Naive B cell (primary cell): ENCODE measurements around the gene DISC1. TPM values are rescaled to one million over a fixed set of nuclear protein-coding genes. Genes with fewer than 3 reads are reported as not detected.

Source experiments
- ATAC-seq, 2 donors: fragments of 150-1000 bp; cut with Tn5 transposase; 2 replicates each; pipeline ENCODE4 v1.10.0; 2021; ENCODE audit warnings: low read depth in 2 of 2, mild to moderate bottlenecking in 2 of 2, moderate library complexity in 2 of 2
- DNase-seq: peaks from one replicate; pipeline ENCODE4 v3.0.0; 2022
- H3K27ac Mint-ChIP-seq, 6 donors: one replicate each; pipeline ENCODE4 v1.8.0; 2020 to 2022; ENCODE audit warnings: mild to moderate bottlenecking in 6 of 6, mixed read lengths in 6 of 6, moderate library complexity in 5 of 6, inconsistent platforms in 2 of 6
- H3K27me3 Mint-ChIP-seq, 3 donors: one replicate each; pipeline ENCODE4 v1.8.0; 2021 to 2022; ENCODE audit warnings: mixed read lengths in 3 of 3, mild to moderate bottlenecking in 1 of 3
- H3K36me3 Mint-ChIP-seq, 2 donors: one replicate each; pipeline ENCODE4 v1.8.0; 2020 to 2022; ENCODE audit warnings: mixed read lengths in 2 of 2, inconsistent platforms in 1 of 2, mild to moderate bottlenecking in 1 of 2
- H3K4me1 Mint-ChIP-seq, 3 donors: one replicate each; pipeline ENCODE4 v1.8.0; 2020 to 2022; ENCODE audit warnings: mixed read lengths in 3 of 3, inconsistent platforms in 1 of 3, mild to moderate bottlenecking in 1 of 3, moderate library complexity in 1 of 3
- H3K4me3 Mint-ChIP-seq, 8 donors: one replicate each; pipeline ENCODE4 v1.8.0; 2020 to 2022; ENCODE audit warnings: mild to moderate bottlenecking in 8 of 8, mixed read lengths in 8 of 8, moderate library complexity in 8 of 8, inconsistent platforms in 2 of 8
- H3K9me3 Mint-ChIP-seq, 7 donors: one replicate each; pipeline ENCODE4 v1.8.0; 2020 to 2022; ENCODE audit warnings: mixed read lengths in 7 of 7, mild to moderate bottlenecking in 5 of 7, inconsistent platforms in 2 of 7, moderate library complexity in 1 of 7
- polyA plus RNA-seq, 6 donors: library from polyadenylated mRNA; unstranded; fragments of 300-500 nt; fragmentation: Illumina TruSeq; gene quantifications; one replicate each; pipeline ENCODE4 v1.2.3, GENCODE V29; 2021; ENCODE audit warnings: low read depth in 6 of 6

DISC1 gene
- polyA plus RNA-seq, 6 donors from 2014 or later = 1.3 to 2.2 (median 2.1) TPM; not detected in 1

DNA sequence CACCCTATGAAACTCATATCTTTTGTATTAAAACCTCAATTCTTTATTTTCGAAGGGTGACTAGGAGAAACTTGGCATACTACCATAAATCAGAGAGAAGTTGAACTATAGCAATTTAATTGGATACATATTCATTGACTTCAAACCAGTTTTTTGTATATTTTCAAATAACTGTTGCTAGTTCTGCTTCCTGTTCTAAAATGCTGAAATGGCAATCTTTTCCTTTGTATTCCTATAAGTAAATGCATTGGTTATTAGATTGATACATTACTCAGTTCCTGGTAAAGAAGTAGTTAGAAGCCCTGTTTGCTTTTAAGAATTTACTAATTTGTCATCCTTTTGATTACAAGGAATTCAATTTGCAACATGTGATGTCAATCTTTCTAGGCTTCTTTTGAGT is 200.0 kb downstream of the DISC1 start:
- Mint-ChIP-seq H3K27me3 (no peaks in the 10 kb centered on the region), H3K4me3 (no peak overlapping the region)
- no peak for DNase-seq

DNA sequence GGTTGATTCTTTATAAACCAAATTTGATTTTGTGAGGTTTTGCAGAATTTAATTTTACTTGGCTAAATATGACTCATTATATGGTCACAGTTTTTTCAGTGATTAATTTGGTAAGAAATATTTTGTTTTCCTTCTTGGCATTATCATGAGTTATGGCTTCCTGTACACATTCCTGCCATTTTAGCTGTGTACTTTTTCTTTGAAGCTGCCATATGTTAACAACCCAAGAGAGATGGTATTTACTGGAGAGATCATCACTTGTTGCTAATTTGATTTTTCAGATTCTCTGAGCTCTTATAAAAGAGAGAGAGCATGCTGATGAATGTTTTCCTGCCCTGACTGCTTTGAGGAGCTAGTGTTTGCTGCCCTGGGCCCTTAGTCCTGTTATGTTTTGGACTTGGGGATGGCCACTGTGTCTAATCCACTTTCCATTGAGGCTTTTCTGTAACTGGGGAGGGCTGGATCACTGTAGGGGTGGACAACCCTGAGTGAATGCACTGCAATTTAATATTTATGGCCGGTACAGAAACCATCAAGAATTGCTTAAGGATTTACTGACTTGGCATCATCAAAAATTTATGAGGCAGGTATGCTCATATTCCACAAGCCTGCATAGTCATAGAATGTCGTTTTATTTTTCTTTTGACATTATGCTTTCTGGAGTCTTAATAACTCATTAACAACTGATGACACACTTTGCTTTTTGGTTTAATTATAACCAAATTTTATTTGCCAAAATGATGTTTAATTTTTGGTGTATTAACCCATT is 200.9 kb downstream of the DISC1 start:
- H3K27me3 Mint-ChIP-seq = no peaks in the 10 kb centered on the region
- H3K36me3 Mint-ChIP-seq = no peaks in the 10 kb centered on the region
- no peak overlapping the region for H3K4me3 Mint-ChIP-seq
- no peaks in the 10 kb centered on the region for H3K9me3 Mint-ChIP-seq
- no peak overlapping the region for H3K27ac Mint-ChIP-seq
- DNase-seq = no peak
- H3K4me1 Mint-ChIP-seq = no peaks in the 10 kb centered on the region
- no peak for ATAC-seq

More for the DNA sequence above, 200.0 kb downstream of the DISC1 start:
- H3K36me3 Mint-ChIP-seq = no peaks in the 10 kb centered on the region
- ATAC-seq = no peak
- no peaks in the 10 kb centered on the region for H3K4me1 Mint-ChIP-seq
- H3K9me3 Mint-ChIP-seq = no peaks in the 10 kb centered on the region
- no peak overlapping the region for H3K27ac Mint-ChIP-seq

DNA sequence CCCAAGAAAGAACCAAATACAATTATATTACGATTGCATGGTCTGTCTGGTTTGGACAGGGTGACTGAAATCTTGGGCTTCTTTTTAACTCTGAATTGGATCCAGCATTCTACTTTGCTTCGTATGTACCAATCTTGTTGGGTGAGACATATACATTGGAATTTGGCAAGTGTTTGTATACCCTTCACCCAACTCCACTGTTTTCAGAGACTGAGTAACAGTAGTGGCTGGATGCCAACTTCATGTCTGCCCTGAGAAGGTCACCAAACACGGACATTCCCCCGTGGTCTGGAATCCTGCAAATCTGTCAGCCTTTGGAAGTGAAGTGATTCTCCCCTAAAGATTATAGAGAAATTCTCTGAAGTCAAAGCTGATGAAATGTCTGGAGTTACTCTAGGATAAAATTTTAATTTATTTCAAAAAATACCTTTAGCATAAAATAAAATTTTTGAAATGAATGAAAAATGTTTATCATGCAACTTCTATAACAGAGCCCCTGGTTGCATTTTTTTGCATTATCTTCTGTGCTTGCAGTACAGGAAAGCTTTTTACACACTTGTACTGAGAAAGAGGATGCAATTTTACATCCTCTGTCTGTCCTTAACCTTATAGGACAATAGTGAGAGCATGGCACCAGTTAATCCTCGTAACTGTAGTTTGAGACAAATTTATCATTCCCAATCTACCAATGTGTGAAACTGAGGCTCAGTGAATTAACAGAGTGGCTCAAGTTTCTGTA is 201.8 kb downstream of the DISC1 start:
- no peak for DNase-seq
- Mint-ChIP-seq H3K4me3 (no peak overlapping the region), H3K27ac (no peak overlapping the region), H3K27me3 (no peaks in the 10 kb centered on the region), H3K36me3 (no peaks in the 10 kb centered on the region), H3K4me1 (no peaks in the 10 kb centered on the region), H3K9me3 (no peaks in the 10 kb centered on the region)
- ATAC-seq = no peak

DNA sequence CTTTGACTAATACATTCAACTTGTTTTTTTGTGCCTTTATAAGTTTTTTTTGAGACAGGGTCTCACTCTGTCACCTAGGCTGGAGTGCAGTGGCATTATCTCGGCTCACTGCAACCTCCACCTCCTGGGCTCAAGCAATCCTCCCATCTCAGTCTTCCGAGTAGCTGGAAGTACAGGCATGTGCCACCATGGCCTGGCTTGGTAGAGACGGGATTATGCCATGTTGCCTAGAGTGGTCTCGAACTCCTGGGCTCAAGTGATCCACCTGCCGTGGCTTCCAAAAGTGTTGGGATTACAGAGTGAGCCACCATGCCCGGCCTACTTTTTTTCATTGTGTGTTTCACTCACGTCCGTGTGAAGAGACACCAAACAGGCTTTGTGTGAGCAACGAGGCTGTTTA is 202.7 kb downstream of the DISC1 start:
- DNase-seq = no peak
- Mint-ChIP-seq H3K36me3 (no peaks in the 10 kb centered on the region), H3K9me3 (no peaks in the 10 kb centered on the region), H3K27ac (no peak overlapping the region), H3K4me3 (no peak overlapping the region), H3K27me3 (no peaks in the 10 kb centered on the region), H3K4me1 (no peaks in the 10 kb centered on the region)
- no peak for ATAC-seq

DNA sequence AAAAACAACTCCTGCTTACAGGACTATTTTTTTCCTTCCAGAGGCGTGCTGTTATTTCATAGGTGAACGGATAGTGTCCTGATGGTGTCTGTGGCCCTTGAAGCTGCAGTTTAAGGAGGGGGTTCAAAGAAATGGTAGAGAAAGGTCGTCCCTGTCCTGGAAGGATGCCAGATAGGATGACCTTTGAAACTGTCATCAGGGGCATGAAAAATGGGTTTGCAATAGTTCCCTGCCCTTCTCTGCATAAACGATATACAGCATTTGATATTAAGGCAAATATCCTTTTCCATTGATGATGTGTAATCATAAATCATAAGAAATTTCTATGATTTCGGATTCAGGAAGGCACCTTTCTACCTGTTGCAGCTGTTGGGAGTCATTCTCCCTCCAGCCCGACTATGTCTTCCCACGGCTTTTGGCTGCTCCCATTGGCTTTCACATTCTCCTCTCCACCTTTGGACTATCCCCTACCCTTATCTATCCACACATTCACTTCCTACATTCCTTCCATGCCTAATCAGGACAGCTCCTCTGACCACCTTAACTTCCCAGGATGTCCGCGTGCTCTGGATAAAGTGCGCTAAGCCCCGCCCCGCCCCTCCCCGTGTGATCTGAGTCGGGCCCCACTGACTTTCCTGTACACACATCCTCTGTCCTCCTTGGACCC is 209.8 kb downstream of the DISC1 start:
- Mint-ChIP-seq H3K9me3 (peaks cover 0 to 2% (median 0%) of the 10 kb centered on the region in 7 donors), H3K4me3 (no peak overlapping the region), H3K4me1 (no peaks in the 10 kb centered on the region), H3K27me3 (peaks cover 0 to 4% (median 0%) of the 10 kb centered on the region in 3 donors), H3K27ac (no peak overlapping the region), H3K36me3 (peaks cover 0 to 4% of the 10 kb centered on the region in 2 donors)
- ATAC-seq (no peak), DNase-seq (no peak)

DNA sequence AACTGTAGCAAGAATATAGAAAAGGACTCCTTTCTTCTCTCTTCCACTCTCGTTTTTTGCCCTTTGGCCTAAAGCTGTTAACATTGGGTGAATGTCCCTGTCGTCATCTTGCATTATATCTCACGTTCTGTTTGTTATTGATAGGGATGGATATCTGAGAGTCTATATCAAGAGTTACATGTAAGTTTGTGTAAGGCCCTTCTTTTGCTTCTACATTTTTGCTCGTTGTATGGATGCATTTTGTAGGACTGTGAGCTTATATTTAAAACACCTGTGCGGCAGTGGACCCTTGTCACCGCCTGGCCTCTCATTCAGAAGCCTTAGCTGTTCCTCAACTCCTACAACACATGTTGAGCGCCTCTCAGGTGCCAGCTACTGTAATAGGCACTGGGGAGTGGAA is 211.9 kb downstream of the DISC1 start:
- H3K36me3 Mint-ChIP-seq = peaks cover 0 to 4% of the 10 kb centered on the region in 2 donors
- H3K4me3 Mint-ChIP-seq = no peak overlapping the region
- no peak for DNase-seq
- no peak overlapping the region for H3K27ac Mint-ChIP-seq
- peaks cover 0 to 4% (median 0%) of the 10 kb centered on the region in 3 donors for H3K27me3 Mint-ChIP-seq
- peaks cover 0 to 2% (median 0%) of the 10 kb centered on the region in 7 donors for H3K9me3 Mint-ChIP-seq
- no peak for ATAC-seq
- peaks cover 5 to 8% (median 6%) of the 10 kb centered on the region in 3 donors for H3K4me1 Mint-ChIP-seq

- peaks cover 0 to 4% (median 0%) of the 10 kb centered on the region in 3 donors for H3K27me3 Mint-ChIP-seq
- peaks cover 17 to 23% (median 21%) of the 10 kb centered on the region in 3 donors for H3K4me1 Mint-ChIP-seq
- ATAC-seq (no peak), DNase-seq (no peak)
- peaks cover 0 to 2% (median 0%) of the 10 kb centered on the region in 7 donors for H3K9me3 Mint-ChIP-seq
- H3K27ac Mint-ChIP-seq = peak overlapping the region in 1 of 6 donors; percentile 34
- H3K36me3 Mint-ChIP-seq = peaks cover 0 to 4% of the 10 kb centered on the region in 2 donors
- H3K4me3 Mint-ChIP-seq = no peak overlapping the region
Measured at GRCh38 chr1:231839999-231840398, 213.4 kb downstream of the DISC1 start.

- Mint-ChIP-seq H3K27ac (no peak overlapping the region), H3K4me1 (peaks cover 25 to 31% (median 28%) of the 10 kb centered on the region in 3 donors), H3K36me3 (peaks cover 0 to 4% of the 10 kb centered on the region in 2 donors), H3K9me3 (peaks cover 0 to 2% (median 0%) of the 10 kb centered on the region in 7 donors), H3K4me3 (no peak overlapping the region), H3K27me3 (peaks cover 0 to 2% (median 0%) of the 10 kb centered on the region in 3 donors)
- ATAC-seq (no peak), DNase-seq (no peak)
Measured at GRCh38 chr1:231841616-231842344, 215.2 kb downstream of the DISC1 start.

GRCh38 chr1:231842441-231842840 is 215.9 kb downstream of the DISC1 start:
- Mint-ChIP-seq H3K4me1 (peaks cover 25 to 31% (median 28%) of the 10 kb centered on the region in 3 donors), H3K27ac (no peak overlapping the region), H3K9me3 (peaks cover 0 to 2% (median 0%) of the 10 kb centered on the region in 7 donors), H3K4me3 (no peak overlapping the region), H3K36me3 (peaks cover 0 to 2% of the 10 kb centered on the region in 2 donors), H3K27me3 (no peaks in the 10 kb centered on the region)
- DNase-seq (no peak), ATAC-seq (no peak)

GRCh38 chr1:231844986-231845502 is 218.5 kb downstream of the DISC1 start:
- H3K4me3 Mint-ChIP-seq = peak overlapping the region in 6 of 8 donors; percentile 16 to 85 (median 43)
- H3K4me1 Mint-ChIP-seq = peaks cover 25 to 31% (median 28%) of the 10 kb centered on the region in 3 donors
- ATAC-seq (peak; percentile 64 to 69), DNase-seq (peak; percentile 18)
- H3K36me3 Mint-ChIP-seq = no peaks in the 10 kb centered on the region
- H3K27me3 Mint-ChIP-seq = no peaks in the 10 kb centered on the region
- no peaks in the 10 kb centered on the region for H3K9me3 Mint-ChIP-seq
- peak overlapping the region; percentile 1 to 80 (median 34) for H3K27ac Mint-ChIP-seq

GRCh38 chr1:231847612-231848397 is 221.2 kb downstream of the DISC1 start:
- Mint-ChIP-seq H3K4me1 (peaks cover 38 to 43% (median 42%) of the 10 kb centered on the region in 3 donors), H3K27me3 (no peaks in the 10 kb centered on the region), H3K9me3 (no peaks in the 10 kb centered on the region), H3K4me3 (no peak overlapping the region), H3K36me3 (no peaks in the 10 kb centered on the region), H3K27ac (peak overlapping the region in 2 of 6 donors; percentile 1 to 23)
- DNase-seq = no peak
- no peak for ATAC-seq

GRCh38 chr1:231849981-231850380 is 223.4 kb downstream of the DISC1 start:
- no peak for ATAC-seq
- Mint-ChIP-seq H3K4me3 (no peak overlapping the region), H3K27ac (peak overlapping the region in 1 of 6 donors; percentile 22), H3K4me1 (peaks cover 20 to 22% (median 22%) of the 10 kb centered on the region in 3 donors), H3K9me3 (no peaks in the 10 kb centered on the region), H3K27me3 (no peaks in the 10 kb centered on the region), H3K36me3 (no peaks in the 10 kb centered on the region)
- DNase-seq = no peak
